Chondrocyte (in vitro differentiated cells): ENCODE data around the gene MED14. TPM values are rescaled to one million over a fixed set of nuclear protein-coding genes. Genes with fewer than 3 reads are reported as not detected.

Source experiments
- DNase-seq: peaks from one replicate; pipeline ENCODE4 v3.0.0; 2021; ENCODE audit warnings: mixed read lengths, low spot score
- H3K27ac Mint-ChIP-seq: one replicate; pipeline ENCODE4 v1.8.0; 2021; ENCODE audit warnings: mild to moderate bottlenecking, moderate library complexity, mixed read lengths; ENCODE audit not compliant: unreplicated experiment
- H3K27me3 Mint-ChIP-seq: 2 replicates; pipeline ENCODE4 v1.8.0; 2021; ENCODE audit warnings: low read depth, mixed read lengths
- H3K36me3 Mint-ChIP-seq: 2 replicates; pipeline ENCODE4 v1.8.0; 2021; ENCODE audit warnings: low read depth, mixed read lengths
- H3K4me1 Mint-ChIP-seq: 2 replicates; pipeline ENCODE4 v1.8.0; 2021; ENCODE audit warnings: low read depth, mild to moderate bottlenecking, mixed read lengths
- H3K4me3 Mint-ChIP-seq: one replicate; pipeline ENCODE4 v1.8.0; 2021; ENCODE audit warnings: mild to moderate bottlenecking, moderate library complexity, mixed read lengths; ENCODE audit not compliant: unreplicated experiment
- H3K9me3 Mint-ChIP-seq: 2 replicates; pipeline ENCODE4 v1.8.0; 2021; ENCODE audit warnings: low read depth, mixed read lengths
- CTCF ChIP-seq: fragments of 200-600 bp; sonication (generic); IDR thresholded peaks from 2 replicates; pipeline ENCODE4 v1.5.0; 2021; ENCODE audit warnings: antibody characterized with exemption, mild to moderate bottlenecking, moderate library complexity
- total RNA-seq: library from RNA; stranded (reverse); gene quantifications from 3 replicates; pipeline ENCODE4 v1.2.1, GENCODE V29; 2021

Gene MED14
- total RNA-seq, 1 donor from 2014 or later, result 62.9 TPM

- no peak for DNase-seq
- no peaks in the 10 kb centered on the region for H3K27me3 Mint-ChIP-seq
- H3K4me3 Mint-ChIP-seq, result no peak overlapping the region
- no peak for TF ChIP-seq CTCF
- peaks cover 23% of the 10 kb centered on the region for H3K4me1 Mint-ChIP-seq
- H3K27ac Mint-ChIP-seq, result no peak overlapping the region
- peaks cover 11% of the 10 kb centered on the region for H3K36me3 Mint-ChIP-seq
- H3K9me3 Mint-ChIP-seq, result peaks cover 10% of the 10 kb centered on the region
Observed at GRCh38 chrX:40720792-40721191, 14.6 kb downstream of the MED14 start.

DNA sequence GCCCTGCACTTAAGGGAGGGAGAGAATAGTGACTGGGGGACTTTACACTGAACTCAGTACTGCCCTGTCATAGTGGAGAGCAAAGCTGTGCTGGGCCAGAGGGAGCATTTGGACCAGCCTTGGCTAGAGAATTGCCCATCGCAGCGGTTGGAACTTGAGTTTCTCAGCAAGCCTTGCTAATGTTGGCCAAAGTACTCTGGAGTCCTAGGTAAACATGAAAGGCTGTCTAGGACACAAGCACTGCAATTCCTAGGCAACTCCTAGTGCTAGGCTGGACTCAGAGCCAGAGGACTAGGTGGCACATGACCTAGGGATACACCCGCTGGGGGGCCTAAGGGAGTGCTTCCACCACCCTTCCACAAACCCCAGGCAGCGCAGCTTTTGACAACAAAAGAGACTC lies 15.0 kb downstream of the MED14 start:
- no peak overlapping the region for H3K4me3 Mint-ChIP-seq
- peaks cover 10% of the 10 kb centered on the region for H3K9me3 Mint-ChIP-seq
- no peak for DNase-seq
- peaks cover 11% of the 10 kb centered on the region for H3K36me3 Mint-ChIP-seq
- no peaks in the 10 kb centered on the region for H3K27me3 Mint-ChIP-seq
- peak overlapping the region; percentile 9 for H3K27ac Mint-ChIP-seq
- no peak for TF ChIP-seq CTCF
- peaks cover 19% of the 10 kb centered on the region for H3K4me1 Mint-ChIP-seq

- no peak for TF ChIP-seq CTCF
- DNase-seq, result no peak
- peaks cover 11% of the 10 kb centered on the region for H3K36me3 Mint-ChIP-seq
- peaks cover 23% of the 10 kb centered on the region for H3K4me1 Mint-ChIP-seq
- H3K4me3 Mint-ChIP-seq, result no peak overlapping the region
- H3K27me3 Mint-ChIP-seq, result no peaks in the 10 kb centered on the region
- H3K9me3 Mint-ChIP-seq, result peaks cover 10% of the 10 kb centered on the region
- H3K27ac Mint-ChIP-seq, result peak overlapping the region; percentile 9
Observed at GRCh38 chrX:40719731-40720130, 15.6 kb downstream of the MED14 start.

DNA sequence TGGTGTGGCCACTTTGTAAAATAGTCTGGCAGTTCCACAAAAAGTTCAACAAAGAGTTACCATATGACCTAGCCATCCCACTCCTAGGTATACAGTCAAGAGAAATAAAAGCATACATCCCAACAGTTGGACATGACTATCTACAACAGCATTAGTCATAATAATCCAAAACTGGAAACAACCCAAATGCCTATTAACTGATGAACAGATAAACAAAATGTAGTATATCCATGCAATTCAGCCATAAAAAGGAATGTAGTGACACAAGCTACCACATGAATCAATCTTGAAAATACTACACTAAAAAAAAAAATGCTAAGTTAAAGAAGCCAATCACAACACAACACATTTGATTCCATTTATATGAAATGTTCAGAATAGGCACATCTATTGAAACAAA lies 16.1 kb downstream of the MED14 start:
- no peak overlapping the region for H3K4me3 Mint-ChIP-seq
- H3K27ac Mint-ChIP-seq, result peak overlapping the region; percentile 54
- H3K27me3 Mint-ChIP-seq, result no peaks in the 10 kb centered on the region
- peaks cover 20% of the 10 kb centered on the region for H3K4me1 Mint-ChIP-seq
- H3K36me3 Mint-ChIP-seq, result peaks cover 12% of the 10 kb centered on the region
- DNase-seq, result no peak
- no peak for TF ChIP-seq CTCF
- H3K9me3 Mint-ChIP-seq, result peaks cover 10% of the 10 kb centered on the region

- H3K4me3 Mint-ChIP-seq, result no peak overlapping the region
- H3K27me3 Mint-ChIP-seq, result no peaks in the 10 kb centered on the region
- TF ChIP-seq CTCF, result no peak
- H3K27ac Mint-ChIP-seq, result no peak overlapping the region
- H3K4me1 Mint-ChIP-seq, result no peaks in the 10 kb centered on the region
- DNase-seq, result no peak
- no peaks in the 10 kb centered on the region for H3K9me3 Mint-ChIP-seq
- H3K36me3 Mint-ChIP-seq, result peaks cover 14% of the 10 kb centered on the region
Observed at GRCh38 chrX:40709395-40709794, 25.9 kb downstream of the MED14 start.
